ENCODE data around the gene TRPV2. TPM values are rescaled to one million over a fixed set of nuclear protein-coding genes. Genes with fewer than 3 reads are reported as not detected.

The TRPV2 gene
- total and polyA plus RNA-seq, 9 of the 15 experiments (the other 6 are each of a cell fraction or from before 2014, with no cell fraction given), result 10.0 to 97.5 (median 30.3) TPM

DNA sequence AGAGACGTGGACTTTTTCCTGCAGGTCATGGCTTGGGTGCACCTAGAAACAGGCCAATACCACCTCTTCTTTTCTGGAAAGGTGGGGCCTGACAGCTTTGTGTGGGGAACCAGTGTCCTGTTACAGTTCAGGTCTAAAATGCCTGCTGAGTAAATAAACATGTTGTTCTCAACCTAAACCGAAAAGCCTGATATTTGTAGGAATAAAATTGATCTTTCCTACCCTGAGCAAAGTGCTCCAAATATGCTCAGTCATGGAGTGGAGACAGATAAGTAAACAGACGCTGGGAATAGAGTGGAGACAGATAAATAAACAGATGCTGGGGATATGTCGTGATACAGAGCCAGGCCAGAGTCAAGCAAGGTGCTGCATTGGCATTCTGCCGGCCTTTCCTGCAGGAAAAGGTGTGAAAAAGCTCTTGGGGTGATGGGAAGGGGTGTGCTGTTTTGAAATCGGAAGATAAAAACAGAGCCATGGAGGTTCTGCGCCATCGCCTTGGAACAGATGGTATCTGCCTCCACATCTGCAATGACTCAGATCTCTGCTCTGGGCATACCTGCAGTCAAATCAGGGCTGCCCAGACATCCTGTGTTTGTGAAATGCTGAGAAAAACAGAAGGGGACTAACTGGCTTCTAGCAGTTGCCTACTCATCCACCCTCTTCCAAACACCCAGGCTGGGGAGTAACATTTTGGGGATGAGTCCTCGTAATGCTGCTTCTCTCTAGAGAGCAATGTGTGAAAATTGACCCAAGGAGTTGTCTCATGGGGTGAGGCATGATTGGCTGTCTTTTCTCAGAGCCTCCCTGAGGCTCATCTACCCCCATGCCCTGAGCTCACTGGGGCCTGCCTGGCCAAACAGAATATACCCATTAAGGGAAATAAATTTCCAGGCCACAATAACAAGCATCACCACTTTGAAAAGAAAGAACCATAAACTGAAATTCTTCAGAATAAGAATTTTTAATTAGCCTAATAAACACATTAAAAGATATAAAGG, 16.8 kb upstream of the TRPV2 start (continued):
- TF ChIP-seq, protein P1, sequence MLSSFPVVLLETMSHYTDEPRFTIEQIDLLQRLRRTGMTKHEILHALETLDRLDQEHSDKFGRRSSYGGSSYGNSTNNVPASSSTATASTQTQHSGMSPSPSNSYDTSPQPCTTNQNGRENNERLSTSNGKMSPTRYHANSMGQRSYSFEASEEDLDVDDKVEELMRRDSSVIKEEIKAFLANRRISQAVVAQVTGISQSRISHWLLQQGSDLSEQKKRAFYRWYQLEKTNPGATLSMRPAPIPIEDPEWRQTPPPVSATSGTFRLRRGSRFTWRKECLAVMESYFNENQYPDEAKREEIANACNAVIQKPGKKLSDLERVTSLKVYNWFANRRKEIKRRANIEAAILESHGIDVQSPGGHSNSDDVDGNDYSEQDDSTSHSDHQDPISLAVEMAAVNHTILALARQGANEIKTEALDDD (IDR thresholded peaks at IDR 0.05), result peak; percentile 58; the same call in 1 of the 2 replicates
- TF ChIP-seq ATF1 (CRISPR knock-in tag; IDR thresholded peaks at IDR 0.05) (no peak), ATF1 (tag; IDR thresholded peaks at IDR 0.05) (peak; percentile 19; the same call in 1 of the 2 replicates), HDAC1 (IDR thresholded peaks at IDR 0.05) (0 out of 4 replicates have a peak, but pooled peaks of 1 of the 2 experiments have one; percentile 42), FOXA3 (CRISPR knock-in tag; conservative IDR thresholded peaks at IDR 0.05 in 1 of 2, IDR thresholded peaks at IDR 0.05 in 1 of 2) (0 out of 4 replicates have a peak, but pooled peaks of 1 of the 2 experiments have one; percentile 40), SMARCB1 (IDR thresholded peaks at IDR 0.05; ENCODE audit: insufficient read length, low read depth) (no peak), SREBF1 (IDR thresholded peaks at IDR 0.05; ENCODE audit: borderline replicate concordance, low read depth, low read length) (no peak), ZEB2 (IDR thresholded peaks at IDR 0.05) (peak; percentile 95), DMBX1 (CRISPR knock-in tag; IDR thresholded peaks at IDR 0.05; ENCODE audit: borderline replicate concordance) (peak; percentile 47; the same call in 1 of the 2 replicates), RHOXF2B (CRISPR knock-in tag; conservative IDR thresholded peaks at IDR 0.05) (no peak), CHD2 (IDR thresholded peaks at IDR 0.05; ENCODE audit: low read depth, low read length) (no peak), TAL1 (IDR thresholded peaks at IDR 0.05) (peak; percentile 82), BCL6 (CRISPR knock-in tag; IDR thresholded peaks at IDR 0.05) (no peak), NFE2 (IDR thresholded peaks at IDR 0.05; ENCODE audit: low read depth) (peak; percentile 76), TARDBP (IDR thresholded peaks at IDR 0.05) (no peak), ZSCAN29 (IDR thresholded peaks at IDR 0.05) (no peak)
- TF ChIP-seq, protein P2, sequence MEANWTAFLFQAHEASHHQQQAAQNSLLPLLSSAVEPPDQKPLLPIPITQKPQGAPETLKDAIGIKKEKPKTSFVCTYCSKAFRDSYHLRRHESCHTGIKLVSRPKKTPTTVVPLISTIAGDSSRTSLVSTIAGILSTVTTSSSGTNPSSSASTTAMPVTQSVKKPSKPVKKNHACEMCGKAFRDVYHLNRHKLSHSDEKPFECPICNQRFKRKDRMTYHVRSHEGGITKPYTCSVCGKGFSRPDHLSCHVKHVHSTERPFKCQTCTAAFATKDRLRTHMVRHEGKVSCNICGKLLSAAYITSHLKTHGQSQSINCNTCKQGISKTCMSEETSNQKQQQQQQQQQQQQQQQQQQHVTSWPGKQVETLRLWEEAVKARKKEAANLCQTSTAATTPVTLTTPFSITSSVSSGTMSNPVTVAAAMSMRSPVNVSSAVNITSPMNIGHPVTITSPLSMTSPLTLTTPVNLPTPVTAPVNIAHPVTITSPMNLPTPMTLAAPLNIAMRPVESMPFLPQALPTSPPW (CRISPR knock-in tag; IDR thresholded peaks at IDR 0.05), result 0 out of 2 replicates have a peak, but pooled peaks have one; percentile 24
- TF ChIP-seq, protein P3, sequence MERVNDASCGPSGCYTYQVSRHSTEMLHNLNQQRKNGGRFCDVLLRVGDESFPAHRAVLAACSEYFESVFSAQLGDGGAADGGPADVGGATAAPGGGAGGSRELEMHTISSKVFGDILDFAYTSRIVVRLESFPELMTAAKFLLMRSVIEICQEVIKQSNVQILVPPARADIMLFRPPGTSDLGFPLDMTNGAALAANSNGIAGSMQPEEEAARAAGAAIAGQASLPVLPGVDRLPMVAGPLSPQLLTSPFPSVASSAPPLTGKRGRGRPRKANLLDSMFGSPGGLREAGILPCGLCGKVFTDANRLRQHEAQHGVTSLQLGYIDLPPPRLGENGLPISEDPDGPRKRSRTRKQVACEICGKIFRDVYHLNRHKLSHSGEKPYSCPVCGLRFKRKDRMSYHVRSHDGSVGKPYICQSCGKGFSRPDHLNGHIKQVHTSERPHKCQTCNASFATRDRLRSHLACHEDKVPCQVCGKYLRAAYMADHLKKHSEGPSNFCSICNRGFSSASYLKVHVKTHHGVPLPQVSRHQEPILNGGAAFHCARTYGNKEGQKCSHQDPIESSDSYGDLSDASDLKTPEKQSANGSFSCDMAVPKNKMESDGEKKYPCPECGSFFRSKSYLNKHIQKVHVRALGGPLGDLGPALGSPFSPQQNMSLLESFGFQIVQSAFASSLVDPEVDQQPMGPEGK (CRISPR knock-in tag; IDR thresholded peaks at IDR 0.05; ENCODE audit: borderline replicate concordance), result no peak
- TF ChIP-seq, protein P4, sequence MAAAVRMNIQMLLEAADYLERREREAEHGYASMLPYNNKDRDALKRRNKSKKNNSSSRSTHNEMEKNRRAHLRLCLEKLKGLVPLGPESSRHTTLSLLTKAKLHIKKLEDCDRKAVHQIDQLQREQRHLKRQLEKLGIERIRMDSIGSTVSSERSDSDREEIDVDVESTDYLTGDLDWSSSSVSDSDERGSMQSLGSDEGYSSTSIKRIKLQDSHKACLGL (CRISPR knock-in tag; IDR thresholded peaks at IDR 0.05; ENCODE audit: borderline replicate concordance, poor library complexity, severe bottlenecking), result no peak
- TF ChIP-seq, protein P5, sequence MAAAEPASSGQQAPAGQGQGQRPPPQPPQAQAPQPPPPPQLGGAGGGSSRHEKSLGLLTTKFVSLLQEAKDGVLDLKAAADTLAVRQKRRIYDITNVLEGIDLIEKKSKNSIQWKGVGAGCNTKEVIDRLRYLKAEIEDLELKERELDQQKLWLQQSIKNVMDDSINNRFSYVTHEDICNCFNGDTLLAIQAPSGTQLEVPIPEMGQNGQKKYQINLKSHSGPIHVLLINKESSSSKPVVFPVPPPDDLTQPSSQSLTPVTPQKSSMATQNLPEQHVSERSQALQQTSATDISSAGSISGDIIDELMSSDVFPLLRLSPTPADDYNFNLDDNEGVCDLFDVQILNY (CRISPR knock-in tag; IDR thresholded peaks at IDR 0.05), result no peak
